K562 (cell line): ENCODE measurements around the gene TMEM131. TPM values are rescaled to one million over a fixed set of nuclear protein-coding genes. Genes with fewer than 3 reads are reported as not detected.
A peak's percentile ranks its signal among the peaks of the same experiment; 100 is the strongest.

ENCODE experiments used
- ATAC-seq: fragments of 200-7000 bp; cut with Tn5 transposase; 3 replicates; pipeline ENCODE4 v1.9.1; 2020; ENCODE audit warnings: moderate library complexity
- BruUV-seq: library from RNA; stranded (reverse); fragments of 400-500 nt; replicated peaks from 2 replicates; lab custom pipeline; 2021; lab: Mats Ljungman, UMichigan
- CTCF ChIA-PET: fragments of 300-600 bp; formaldehyde crosslinking; extraction: SDS; loops from one replicate; lab custom pipeline; 2021; ENCODE audit warnings: low intra/inter-chr PET ratio; lab: Yijun Ruan, JAX
- POLR2A ChIA-PET: fragments of 300-600, 350-650 bp; sonication (Branson Sonifier 250); formaldehyde crosslinking; extraction: SDS; loops from one replicate; lab custom pipeline; 2021; ENCODE audit warnings: antibody characterized with exemption, inconsistent platforms; lab: Yijun Ruan, JAX
- DNase-seq, 4 experiments: peaks; one replicate each; pipeline versions ENCODE4 v3.0.0 to v3.0.0-alpha.2; 2011 to 2018; ENCODE audit warnings: low spot score in 3 of 4, mixed read lengths in 3 of 4; ENCODE audit errors: extremely low read depth in 1 of 4
- FAIRE-seq: peaks from 2 replicates; lab custom pipeline; 2011; peaks lifted over from hg19 to GRCh38; lab: Jason Lieb, UNC
- H2AFZ ChIP-seq: 2 replicates; pipeline ENCODE4 v1.6.0; 2011; ENCODE audit warnings: low read depth, low read length, control low read depth, inconsistent platforms
- H3K27ac ChIP-seq: fragments of 200-600 bp; 3 replicates; pipeline ENCODE4 v1.8.0; 2011; ENCODE audit warnings: low read depth, mild to moderate bottlenecking, control low read depth, inconsistent platforms, low read length, moderate library complexity, mixed read lengths; ENCODE audit errors: extremely low read depth
- H3K27me3 ChIP-seq, 2 experiments: fragments of 300-600 bp in 1 of 2; 2 replicates in 1 of 2; 3 replicates in 1 of 2; pipeline versions ENCODE4 v1.6.0 to v1.8.0; 2011; ENCODE audit warnings: inconsistent platforms in 2 of 2, low read length in 2 of 2, mild to moderate bottlenecking in 1 of 2, mixed read lengths in 1 of 2, moderate library complexity in 1 of 2; ENCODE audit not compliant: control insufficient read depth in 2 of 2, insufficient read depth in 2 of 2
- H3K36me3 ChIP-seq: fragments of 300-600 bp; 3 replicates; pipeline ENCODE4 v1.8.0; 2011; ENCODE audit warnings: mild to moderate bottlenecking, low read length, inconsistent platforms; ENCODE audit not compliant: control insufficient read depth, insufficient read depth
- H3K4me1 ChIP-seq, 2 experiments: fragments of 200-600 bp in 1 of 2; replicated peaks in 1 of 2; 2 replicates in 1 of 2; 3 replicates in 1 of 2; pipeline versions ENCODE4 v1.5.1 to v1.8.0; 2011; ENCODE audit warnings: inconsistent platforms in 2 of 2, low read length in 2 of 2, mild to moderate bottlenecking in 1 of 2, mixed read lengths in 1 of 2, moderate library complexity in 1 of 2; ENCODE audit not compliant: control insufficient read depth in 2 of 2, insufficient read depth in 2 of 2
- H3K4me2 ChIP-seq: 2 replicates; pipeline ENCODE4 v1.6.1; 2011; ENCODE audit warnings: low read length, control low read depth, inconsistent platforms, mixed read lengths; ENCODE audit not compliant: insufficient read depth
- H3K4me3 ChIP-seq: fragments of 200-600 bp; sonication (generic), shearing (Covaris generic); 2 replicates; pipeline ENCODE4 v1.5.1; 2016; ENCODE audit warnings: control low read depth, inconsistent platforms
- H3K79me2 ChIP-seq: fragments of 200-600 bp; 3 replicates; pipeline ENCODE4 v1.8.0; 2011; ENCODE audit warnings: low read length, inconsistent platforms; ENCODE audit not compliant: control insufficient read depth, insufficient read depth
- H3K9ac ChIP-seq, 2 experiments: 2 replicates each; pipeline versions ENCODE4 v1.6.0 to v1.6.1; 2011; ENCODE audit warnings: low read depth in 2 of 2, low read length in 2 of 2, control low read depth in 1 of 2, inconsistent platforms in 1 of 2, mild to moderate bottlenecking in 1 of 2, mixed read lengths in 1 of 2; ENCODE audit not compliant: insufficient read depth in 1 of 2
- H3K9me1 ChIP-seq: one replicate; pipeline ENCODE4 v1.6.0; 2011; ENCODE audit warnings: inconsistent platforms, mild to moderate bottlenecking, low read length, moderate library complexity; ENCODE audit not compliant: control insufficient read depth, insufficient read depth
- H3K9me3 ChIP-seq: replicated peaks from 2 replicates; pipeline ENCODE4 v1.5.1; 2011; ENCODE audit warnings: low read depth, low read length, inconsistent platforms; ENCODE audit not compliant: control insufficient read depth, insufficient read depth
- H4K20me1 ChIP-seq: replicated peaks from 2 replicates; pipeline ENCODE4 v1.6.1; 2011; ENCODE audit warnings: low read length, inconsistent platforms, mixed read lengths; ENCODE audit not compliant: control insufficient read depth, insufficient read depth
- KDM1A ChIP-seq, 2 experiments: fragments of 450-650 bp; IDR thresholded peaks; 2 replicates each; pipeline ENCODE4 v1.6.1; 2016; ENCODE audit warnings: mild to moderate bottlenecking in 2 of 2
- XRCC3 ChIP-seq: fragments of 450-650 bp; IDR thresholded peaks from 2 replicates; pipeline ENCODE4 v1.6.1; 2017; ENCODE audit warnings: mild to moderate bottlenecking, moderate library complexity
- ZNF584 ChIP-seq: fragments of 200-800 bp; sonication (Bioruptor generic); IDR thresholded peaks from 2 replicates; pipeline ENCODE4 v1.6.1; 2016; ENCODE audit warnings: low read depth, mild to moderate bottlenecking, missing genetic modification characterization, missing compliant biosample characterization
- WGBS: fragments of 100-300 bp; shearing (Covaris generic); methylation state at CpG from one replicate; pipeline ENCODE4 v1.1.6; 2016; ENCODE audit warnings: low coverage, mixed read lengths; ENCODE audit not compliant: insufficient coverage; ENCODE audit errors: missing lambda C conversion rate; 5-methylcytosine and 5-hydroxymethylcytosine counted together
- in situ Hi-C: fragments of 300-500 bp; cut with MboI; formaldehyde crosslinking; loops from 4 replicates; pipeline ENCODE4 v1.15.0; 2018; ENCODE audit warnings: inconsistent platforms, mixed read lengths
- intact Hi-C: fragments of 100-400 bp; cut with micrococcal nuclease; formaldehyde crosslinking; loops from 2 replicates; pipeline ENCODE4 v1.14.2; 2022
- polyA plus RNA-seq, 8 experiments: library from polyadenylated mRNA; depleted of rRNA in 4 of 8; stranded (reverse) in 5 of 8; unstranded in 3 of 8; fragments of >200 nt; fragmentation: Nextera tagmentation in 2 of 8; fragmentation: Illumina TruSeq in 1 of 8; extraction: Ambion mirVana in 2 of 8; extraction: Trizol in 1 of 8; gene quantifications; 2 replicates each; pipeline versions ENCODE4 v1.2.1 to v1.2.3, GENCODE V29; 2011 to 2014; ENCODE audit warnings: inconsistent platforms in 1 of 8, missing spikeins in 1 of 8
- total RNA-seq, 7 experiments: library from RNA; depleted of rRNA in 6 of 7; stranded (reverse); fragments of >200 nt in 6 of 7; fragmentation: Illumina TruSeq in 2 of 7; extraction: Trizol in 2 of 7; gene quantifications; 2 replicates each; pipeline versions ENCODE4 v1.2.1 to v1.2.3, GENCODE V29; 2011 to 2021; ENCODE audit warnings: low replicate concordance in 1 of 7

Gene TMEM131
- total and polyA plus RNA-seq, 9 of the 15 experiments (the other 6 are each of a cell fraction or from before 2014, with no cell fraction given), result 2.5 to 21.1 (median 12.4) TPM

- TF ChIP-seq XRCC3, result no peak
Observed at GRCh38 chr2:97755491-97755890, 240.3 kb downstream of the TMEM131 start (continued).

- Histone ChIP-seq H3K4me2 (no peak overlapping the region), H3K79me2 (no peaks in the 10 kb centered on the region), H3K9ac (no peak overlapping the region), H4K20me1 (no peaks in the 10 kb centered on the region), H3K4me3 (no peak overlapping the region)
- POLR2A ChIA-PET, result interaction anchor here (1.0 kb wide), 1 partner anchor 12 kb away, joined by 3 read pairs; no protein-coding TSS in a partner anchor
- ATAC-seq (no peak), FAIRE-seq (no peak)
- WGBS, result 91% methylated on average over 12 of the region's 12 CpGs
- no peak for TF ChIP-seq ZNF584 (CRISPR knock-in tag)
- peak in 1 of 2 experiments; percentile 45; a peak in 1 of 4 replicates for TF ChIP-seq KDM1A (IDR thresholded peaks at IDR 0.05)
- TF ChIP-seq, all 486 proteins: peak for 1
- no peak overlapping the region for H3K27ac ChIP-seq
- intact Hi-C loops (no loop called here), in situ Hi-C loops (no loop called here)
- H3K4me1 ChIP-seq, result no peaks in the 10 kb centered on the region; a peak in 1 of 5 replicates
- H2AFZ ChIP-seq, result no peak overlapping the region
- H3K9me3 ChIP-seq, result no peaks in the 10 kb centered on the region
- H3K36me3 ChIP-seq, result peaks cover 40% of the 10 kb centered on the region; the same call in 2 of the 3 replicates
- BruUV-seq, result no TSS peak
- H3K9me1 ChIP-seq, result no peaks in the 10 kb centered on the region
- no peak for DNase-seq
- CTCF ChIA-PET, result no interaction called here
- H3K27me3 ChIP-seq, result no peaks in the 10 kb centered on the region
Observed at GRCh38 chr2:97754690-97755346, 240.9 kb downstream of the TMEM131 start.
